HUES6 (cell line): ENCODE measurements around the gene SDC1.

ENCODE experiments used
- H3K27ac ChIP-seq: 2 replicates; pipeline ENCODE4 v1.7.0; 2013; ENCODE audit warnings: low read depth, mild to moderate bottlenecking, low read length, inconsistent platforms
- H3K27me3 ChIP-seq: 2 replicates; pipeline ENCODE4 v1.6.1; 2013; ENCODE audit warnings: low read length; ENCODE audit not compliant: control insufficient read depth, insufficient read depth
- H3K36me3 ChIP-seq: 2 replicates; pipeline ENCODE4 v1.6.1; 2013; ENCODE audit warnings: low read length; ENCODE audit not compliant: control insufficient read depth, insufficient read depth
- H3K4me1 ChIP-seq: 2 replicates; pipeline ENCODE4 v1.6.1; 2013; ENCODE audit warnings: low read length; ENCODE audit not compliant: control insufficient read depth, insufficient read depth
- H3K4me3 ChIP-seq: 2 replicates; pipeline ENCODE4 v1.5.1; 2013; ENCODE audit warnings: low read depth, low read length
- H3K9ac ChIP-seq: one replicate; pipeline ENCODE4 v1.6.1; 2013; ENCODE audit warnings: mild to moderate bottlenecking, low read length
- H3K9me3 ChIP-seq: 2 replicates; pipeline ENCODE4 v1.6.1; 2013; ENCODE audit warnings: low read depth, low read length; ENCODE audit not compliant: control insufficient read depth, insufficient read depth

The SDC1 gene

GRCh38 chr2:20203521-20204225 lies 21.3 kb downstream of the SDC1 start:
- Histone ChIP-seq H3K4me1 (peaks cover 13% of the 10 kb centered on the region), H3K4me3 (no peak overlapping the region), H3K27ac (no peak overlapping the region), H3K27me3 (no peaks in the 10 kb centered on the region), H3K36me3 (peaks cover 51% of the 10 kb centered on the region), H3K9ac (no peak overlapping the region), H3K9me3 (no peaks in the 10 kb centered on the region)

- Histone ChIP-seq H3K4me3 (no peak overlapping the region), H3K4me1 (peaks cover 7% of the 10 kb centered on the region; the same call in 1 of the 2 replicates), H3K9me3 (no peaks in the 10 kb centered on the region), H3K36me3 (peaks cover 51% of the 10 kb centered on the region), H3K27me3 (no peaks in the 10 kb centered on the region), H3K9ac (no peak overlapping the region), H3K27ac (no peak overlapping the region)
Observed at GRCh38 chr2:20203072-20203471, 21.9 kb downstream of the SDC1 start.

- H3K9ac ChIP-seq: no peak overlapping the region
- H3K27me3 ChIP-seq: no peaks in the 10 kb centered on the region
- peaks cover 51% of the 10 kb centered on the region for H3K36me3 ChIP-seq
- 0 out of 2 replicates have a peak, but pooled peaks cover 3% of the 10 kb centered on the region for H3K4me1 ChIP-seq
- H3K27ac ChIP-seq: no peak overlapping the region
- H3K9me3 ChIP-seq: no peaks in the 10 kb centered on the region
- no peak overlapping the region for H3K4me3 ChIP-seq
Observed at GRCh38 chr2:20201671-20202070, 23.3 kb downstream of the SDC1 start.

GRCh38 chr2:20200697-20201555 lies 24.0 kb downstream of the SDC1 start:
- H3K27ac ChIP-seq: no peak overlapping the region
- H3K27me3 ChIP-seq: no peaks in the 10 kb centered on the region
- H3K4me1 ChIP-seq: 0 out of 2 replicates have a peak, but pooled peaks cover 3% of the 10 kb centered on the region
- no peaks in the 10 kb centered on the region for H3K9me3 ChIP-seq
- H3K36me3 ChIP-seq: peaks cover 51% of the 10 kb centered on the region
- no peak overlapping the region for H3K4me3 ChIP-seq
- no peak overlapping the region for H3K9ac ChIP-seq

- Histone ChIP-seq H3K27me3 (no peaks in the 10 kb centered on the region), H3K36me3 (peaks cover 42% of the 10 kb centered on the region), H3K4me1 (0 out of 2 replicates have a peak, but pooled peaks cover 3% of the 10 kb centered on the region), H3K9me3 (no peaks in the 10 kb centered on the region), H3K4me3 (no peak overlapping the region), H3K9ac (no peak overlapping the region), H3K27ac (no peak overlapping the region)
Observed at GRCh38 chr2:20199633-20200270, 25.2 kb downstream of the SDC1 start.

GRCh38 chr2:20198796-20199632 lies 25.9 kb downstream of the SDC1 start:
- Histone ChIP-seq H3K36me3 (peaks cover 38% of the 10 kb centered on the region), H3K27ac (no peak overlapping the region), H3K27me3 (no peaks in the 10 kb centered on the region)

GRCh38 chr2:20198001-20198400 lies 26.9 kb downstream of the SDC1 start:
- Histone ChIP-seq H3K4me1 (peaks cover 3% of the 10 kb centered on the region; the same call in 1 of the 2 replicates), H3K36me3 (peaks cover 28% of the 10 kb centered on the region), H3K4me3 (no peak overlapping the region), H3K27me3 (no peaks in the 10 kb centered on the region), H3K27ac (no peak overlapping the region), H3K9ac (no peak overlapping the region), H3K9me3 (no peaks in the 10 kb centered on the region)

More at GRCh38 chr2:20198796-20199632, 25.9 kb downstream of the SDC1 start:
- H3K9ac ChIP-seq: no peak overlapping the region
- H3K9me3 ChIP-seq: no peaks in the 10 kb centered on the region
- peaks cover 3% of the 10 kb centered on the region; the same call in 1 of the 2 replicates for H3K4me1 ChIP-seq
- no peak overlapping the region for H3K4me3 ChIP-seq

- H3K4me3 ChIP-seq: no peak overlapping the region
- peaks cover 3% of the 10 kb centered on the region; the same call in 1 of the 2 replicates for H3K4me1 ChIP-seq
- no peak overlapping the region for H3K9ac ChIP-seq
- H3K36me3 ChIP-seq: peaks cover 20% of the 10 kb centered on the region
- no peaks in the 10 kb centered on the region for H3K27me3 ChIP-seq
- H3K27ac ChIP-seq: no peak overlapping the region
- H3K9me3 ChIP-seq: no peaks in the 10 kb centered on the region
Observed at GRCh38 chr2:20197192-20197591, 27.7 kb downstream of the SDC1 start.

GRCh38 chr2:20196657-20197161 lies 28.2 kb downstream of the SDC1 start:
- Histone ChIP-seq H3K27me3 (no peaks in the 10 kb centered on the region), H3K4me1 (peaks cover 3% of the 10 kb centered on the region; the same call in 1 of the 2 replicates), H3K36me3 (peaks cover 15% of the 10 kb centered on the region; the same call in 1 of the 2 replicates), H3K9me3 (no peaks in the 10 kb centered on the region), H3K4me3 (no peak overlapping the region), H3K27ac (no peak overlapping the region), H3K9ac (no peak overlapping the region)

GRCh38 chr2:20196053-20196656 lies 28.8 kb downstream of the SDC1 start:
- no peak overlapping the region for H3K27ac ChIP-seq
- no peaks in the 10 kb centered on the region for H3K9me3 ChIP-seq
- no peak overlapping the region for H3K9ac ChIP-seq
- H3K36me3 ChIP-seq: peaks cover 10% of the 10 kb centered on the region; the same call in 1 of the 2 replicates
- peaks cover 5% of the 10 kb centered on the region for H3K4me1 ChIP-seq
- no peaks in the 10 kb centered on the region for H3K27me3 ChIP-seq
- no peak overlapping the region for H3K4me3 ChIP-seq
